ENCODE results near the gene LIN28A.
"Not testable (repeated sequence)": the region's sequence is repeated elsewhere in the genome, so short reads cannot be mapped to it uniquely, and the experiment has no call there.

The LIN28A gene

DNA sequence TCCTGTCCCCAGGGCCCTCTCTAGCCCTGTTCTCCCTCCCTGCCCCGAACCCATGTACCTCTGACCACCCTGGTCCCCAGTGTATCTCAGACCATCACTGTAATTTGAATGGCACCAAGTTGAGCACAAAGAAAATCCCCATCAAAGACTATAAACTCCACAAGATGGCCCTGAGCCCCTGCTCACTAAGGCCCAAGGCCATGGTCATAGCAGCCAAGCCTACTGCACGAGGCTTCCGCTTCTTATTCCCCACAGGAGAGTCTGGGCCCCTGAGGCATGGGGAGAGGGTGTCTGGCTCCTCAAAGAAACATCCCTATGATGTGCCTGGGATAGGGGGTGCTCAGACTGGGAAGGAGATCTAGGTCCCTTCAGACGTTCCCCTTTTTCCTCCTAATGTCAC, 42.6 kb upstream of the LIN28A start:
- TF ChIP-seq, protein P1, sequence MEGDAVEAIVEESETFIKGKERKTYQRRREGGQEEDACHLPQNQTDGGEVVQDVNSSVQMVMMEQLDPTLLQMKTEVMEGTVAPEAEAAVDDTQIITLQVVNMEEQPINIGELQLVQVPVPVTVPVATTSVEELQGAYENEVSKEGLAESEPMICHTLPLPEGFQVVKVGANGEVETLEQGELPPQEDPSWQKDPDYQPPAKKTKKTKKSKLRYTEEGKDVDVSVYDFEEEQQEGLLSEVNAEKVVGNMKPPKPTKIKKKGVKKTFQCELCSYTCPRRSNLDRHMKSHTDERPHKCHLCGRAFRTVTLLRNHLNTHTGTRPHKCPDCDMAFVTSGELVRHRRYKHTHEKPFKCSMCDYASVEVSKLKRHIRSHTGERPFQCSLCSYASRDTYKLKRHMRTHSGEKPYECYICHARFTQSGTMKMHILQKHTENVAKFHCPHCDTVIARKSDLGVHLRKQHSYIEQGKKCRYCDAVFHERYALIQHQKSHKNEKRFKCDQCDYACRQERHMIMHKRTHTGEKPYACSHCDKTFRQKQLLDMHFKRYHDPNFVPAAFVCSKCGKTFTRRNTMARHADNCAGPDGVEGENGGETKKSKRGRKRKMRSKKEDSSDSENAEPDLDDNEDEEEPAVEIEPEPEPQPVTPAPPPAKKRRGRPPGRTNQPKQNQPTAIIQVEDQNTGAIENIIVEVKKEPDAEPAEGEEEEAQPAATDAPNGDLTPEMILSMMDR (IDR thresholded peaks at IDR 0.05; ENCODE audit: low read depth, low read length): no peak
- H3K4me3 ChIP-seq (ENCODE audit: low read depth, low read length): no peak overlapping the region

DNA sequence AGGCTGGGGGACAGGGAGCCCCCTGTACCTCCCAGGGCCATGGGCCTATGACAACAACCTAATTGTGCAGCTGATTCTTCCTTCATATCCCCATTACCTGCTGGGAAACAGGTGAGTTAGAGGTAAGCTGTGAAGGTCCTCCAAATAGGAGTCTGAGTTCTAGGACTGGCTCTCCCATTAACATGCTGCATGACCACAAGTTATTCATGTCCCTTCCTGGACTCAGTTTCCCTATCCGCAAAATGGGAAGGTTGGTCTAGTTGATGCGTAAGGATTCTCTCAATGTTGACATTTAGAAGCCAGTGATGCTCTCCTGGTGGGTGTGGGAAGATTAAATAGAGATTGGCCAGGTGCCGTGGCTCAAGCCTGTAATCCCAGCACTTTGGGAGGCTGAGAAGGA, 42.1 kb upstream of the LIN28A start:
- TF ChIP-seq, protein P1 (IDR thresholded peaks at IDR 0.05; ENCODE audit: low read depth, low read length): no peak
- no peak overlapping the region for H3K4me3 ChIP-seq (ENCODE audit: low read depth, low read length)

DNA sequence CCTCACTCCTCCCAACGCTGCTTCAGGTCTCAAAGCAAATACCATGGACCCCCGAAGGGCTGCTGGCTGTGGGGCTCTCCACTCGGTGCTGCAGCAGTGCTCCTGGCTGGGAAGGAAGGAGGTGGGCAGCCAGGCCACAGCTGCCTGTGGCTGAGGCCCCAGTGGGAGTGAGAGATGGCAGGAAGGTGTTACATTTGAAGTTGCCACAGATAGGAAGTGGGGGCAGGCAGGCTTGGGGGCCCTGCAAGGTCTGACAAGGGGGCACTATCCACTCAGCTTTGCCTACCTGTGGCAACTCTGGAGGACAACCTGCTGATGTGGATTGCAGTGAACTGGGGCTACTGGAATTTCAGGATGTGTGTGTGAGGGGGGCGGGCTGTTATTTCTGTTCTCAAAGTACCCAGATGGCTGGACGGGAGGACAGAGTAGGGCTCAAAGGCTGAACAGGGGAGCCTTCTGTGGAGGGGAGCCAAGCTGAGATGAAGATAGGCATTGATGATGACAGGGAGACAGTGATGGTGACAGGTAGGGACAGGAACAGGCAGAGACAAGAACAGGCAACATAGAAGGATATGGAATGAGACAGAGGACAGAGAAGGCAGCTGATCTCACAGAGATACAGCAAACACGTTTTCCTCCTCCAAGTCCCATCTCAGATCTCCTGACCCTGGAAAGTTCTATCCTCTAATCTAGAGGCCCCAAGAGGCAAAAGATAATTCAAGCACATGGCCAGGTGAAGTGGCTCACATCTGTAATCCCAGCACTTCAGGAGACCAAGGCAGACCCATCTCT, 39.8 kb upstream of the LIN28A start:
- TF ChIP-seq, protein P1 (IDR thresholded peaks at IDR 0.05; ENCODE audit: low read depth, low read length): no peak
- H3K4me3 ChIP-seq (ENCODE audit: low read depth, low read length): no peak overlapping the region

DNA sequence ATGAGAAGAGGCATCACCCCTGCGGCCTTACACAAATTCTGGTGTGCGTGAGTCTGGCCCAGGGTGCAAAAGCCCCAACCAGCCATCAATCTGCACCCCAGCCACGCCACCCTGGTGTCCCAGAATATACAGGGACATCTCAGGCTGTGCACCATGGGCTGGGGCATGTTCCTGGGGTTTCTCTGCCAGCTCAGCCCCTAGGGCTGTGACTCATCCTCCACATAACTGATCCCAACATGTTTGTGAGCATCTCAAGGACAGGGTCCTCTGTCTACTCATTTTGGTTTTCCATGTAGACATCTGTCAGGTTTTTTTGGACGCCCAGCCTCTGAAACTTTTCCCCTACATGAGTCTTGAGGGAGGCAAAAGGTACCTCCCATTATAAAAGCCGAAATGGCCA, 38.6 kb upstream of the LIN28A start:
- no peak overlapping the region for H3K4me3 ChIP-seq (ENCODE audit: low read depth, low read length)
- TF ChIP-seq, protein P1 (IDR thresholded peaks at IDR 0.05; ENCODE audit: low read depth, low read length): no peak

DNA sequence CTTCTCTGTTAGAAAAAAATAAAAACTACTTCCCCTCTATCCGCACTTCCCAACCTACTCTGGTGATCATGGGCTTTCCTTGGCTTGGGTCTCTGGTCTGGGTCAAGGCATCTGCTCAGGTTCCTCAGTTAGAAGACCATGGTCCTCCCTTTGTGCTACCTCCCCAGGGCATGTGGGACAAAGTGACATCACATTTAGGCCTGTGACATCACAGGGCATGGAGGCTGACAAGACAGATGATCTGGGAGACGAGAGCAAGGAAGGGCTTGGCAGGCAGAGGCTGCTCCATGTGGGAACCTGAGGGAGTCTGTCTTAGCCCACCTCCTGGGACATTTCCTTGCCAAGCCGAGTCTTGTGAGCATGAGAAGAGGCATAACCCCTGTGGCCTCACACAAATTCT, 38.0 kb upstream of the LIN28A start, which contains the start of gene ZNF683:
ZNF683 (minus strand) TSS at position 140 of the 400 bp plus-strand sequence. CDS start 4,179 bp downstream, outside the sequence.
- not testable (repeated sequence) for H3K4me3 ChIP-seq (ENCODE audit: low read depth, low read length)

DNA sequence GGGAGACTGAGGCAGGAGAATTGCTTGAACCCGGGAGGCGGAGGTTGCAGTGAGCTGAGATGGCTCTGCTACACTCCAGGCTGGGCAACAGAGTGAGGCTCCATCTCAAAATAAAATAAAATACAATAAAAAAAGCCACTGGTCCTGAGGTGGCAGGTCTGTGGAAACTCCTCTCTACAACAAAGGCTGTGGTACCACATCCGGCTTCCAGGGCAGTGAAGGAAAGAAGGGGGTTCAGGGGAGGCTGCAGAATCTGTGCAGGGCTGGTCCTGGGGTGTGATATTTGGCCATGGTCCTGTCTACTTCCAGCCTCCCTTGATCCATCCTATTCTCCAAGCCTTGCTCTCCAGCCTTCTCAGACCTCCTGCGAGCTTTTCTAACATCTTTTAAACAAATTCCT, 37.3 kb upstream of the LIN28A start:
- no peak overlapping the region for H3K4me3 ChIP-seq (ENCODE audit: low read depth, low read length)
- TF ChIP-seq, protein P1 (IDR thresholded peaks at IDR 0.05; ENCODE audit: low read depth, low read length): no peak

DNA sequence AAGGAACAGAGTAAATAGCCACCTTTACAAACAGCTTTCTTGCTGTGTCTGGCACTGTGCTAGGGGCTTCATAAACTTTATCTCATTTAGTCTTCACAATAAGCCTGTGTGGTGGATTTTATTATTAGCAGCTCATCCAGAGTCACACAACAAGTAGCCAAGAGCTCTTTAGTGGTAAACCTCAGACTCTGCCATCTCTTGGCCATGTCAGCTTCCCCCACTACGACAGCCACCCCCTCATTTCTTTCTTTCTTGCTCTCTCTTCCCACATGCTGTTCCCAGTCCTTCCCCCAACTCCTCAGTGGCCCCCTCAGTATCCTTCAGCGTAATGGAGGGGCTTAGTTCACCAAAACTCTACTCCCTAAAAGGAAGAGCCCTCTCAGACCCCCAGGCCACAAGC, 36.8 kb upstream of the LIN28A start:
- TF ChIP-seq, protein P1 (IDR thresholded peaks at IDR 0.05; ENCODE audit: low read depth, low read length): no peak
- H3K4me3 ChIP-seq (ENCODE audit: low read depth, low read length): no peak overlapping the region

DNA sequence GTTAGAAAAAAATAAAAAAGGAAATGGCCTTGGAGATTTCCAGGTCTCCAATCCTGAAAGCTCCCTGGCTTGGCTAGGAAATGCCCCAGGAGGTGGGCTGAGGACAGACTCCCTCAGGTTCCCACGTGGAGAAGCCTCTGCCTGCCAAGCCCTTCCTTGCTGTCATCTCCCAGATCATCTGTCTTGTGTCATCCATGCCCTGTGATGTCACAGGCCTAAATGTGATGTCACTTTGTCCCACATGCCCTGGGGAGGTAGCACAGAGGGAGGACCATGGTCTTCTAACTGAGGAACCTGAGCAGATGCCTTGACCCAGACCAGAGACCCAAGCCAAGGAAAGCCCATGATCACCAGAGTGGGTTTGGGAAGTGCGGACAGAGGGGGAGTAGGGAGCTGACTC, 36.3 kb upstream of the LIN28A start:
- not testable (repeated sequence) for H3K4me3 ChIP-seq (ENCODE audit: low read depth, low read length)
